Effector memory CD4-positive, alpha-beta T cell (primary cell): ENCODE measurements around the gene RBM20.
A peak's percentile ranks its signal among the peaks of the same experiment; 100 is the strongest.

Experiments used
- DNase-seq, 3 donors: peaks; one replicate each; pipeline ENCODE4 v3.0.0-alpha.2; 2020
- H3K27ac ChIP-seq: 2 replicates; pipeline ENCODE4 v1.7.0; 2013; ENCODE audit warnings: mild to moderate bottlenecking, low read length, moderate library complexity; ENCODE audit not compliant: insufficient read depth, poor library complexity, severe bottlenecking
- H3K27me3 ChIP-seq: replicated peaks from 2 replicates; pipeline ENCODE4 v1.7.0; 2013; ENCODE audit warnings: mild to moderate bottlenecking, low read length; ENCODE audit not compliant: insufficient read depth, control insufficient read depth, poor library complexity, severe bottlenecking
- H3K36me3 ChIP-seq: 2 replicates; pipeline ENCODE4 v1.7.0; 2013; ENCODE audit warnings: mild to moderate bottlenecking, low read length, moderate library complexity; ENCODE audit not compliant: control insufficient read depth, insufficient read depth
- H3K4me1 ChIP-seq: 2 replicates; pipeline ENCODE4 v1.7.0; 2013; ENCODE audit warnings: low read length, mild to moderate bottlenecking; ENCODE audit not compliant: control insufficient read depth, insufficient read depth, poor library complexity, severe bottlenecking
- H3K4me3 ChIP-seq: 2 replicates; pipeline ENCODE4 v1.7.0; 2013; ENCODE audit warnings: low read length, low read depth, mild to moderate bottlenecking; ENCODE audit not compliant: insufficient read depth, poor library complexity, severe bottlenecking
- H3K9me3 ChIP-seq: 2 replicates; pipeline ENCODE4 v1.7.0; 2013; ENCODE audit warnings: mild to moderate bottlenecking, low read length, moderate library complexity; ENCODE audit not compliant: control insufficient read depth

RBM20 gene

DNA sequence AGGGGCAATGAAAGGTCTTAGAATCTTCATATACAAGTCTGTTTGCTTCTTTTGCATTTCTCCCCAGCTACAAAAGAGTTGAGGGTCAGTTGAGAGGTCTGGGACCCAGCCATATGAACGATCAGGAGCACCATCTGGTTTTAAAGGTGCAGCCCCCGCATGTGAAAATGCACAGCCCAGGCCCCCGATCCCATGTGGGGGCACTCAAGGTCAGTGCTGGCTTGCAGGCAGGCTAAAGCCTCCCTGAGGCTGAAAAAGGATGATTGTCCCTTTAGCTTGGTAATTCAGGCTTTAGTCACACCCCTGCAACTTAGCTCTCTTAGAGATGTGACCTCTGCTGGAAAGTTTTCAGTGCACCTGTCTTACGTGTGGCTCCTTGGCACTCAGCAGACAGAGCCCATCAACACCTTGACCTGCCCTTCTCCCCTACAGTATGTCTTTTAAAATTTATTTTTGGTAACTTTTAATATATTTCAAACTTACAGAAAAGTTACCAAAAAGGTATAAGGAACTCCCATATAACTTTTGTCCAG lies 147.5 kb downstream of the RBM20 start:
- no peaks in the 10 kb centered on the region for H3K4me1 ChIP-seq
- no peaks in the 10 kb centered on the region for H3K36me3 ChIP-seq
- H3K27me3 ChIP-seq: no peaks in the 10 kb centered on the region
- no peak overlapping the region for H3K27ac ChIP-seq
- no peak for DNase-seq
- H3K4me3 ChIP-seq: no peak overlapping the region
- H3K9me3 ChIP-seq: no peaks in the 10 kb centered on the region

DNA sequence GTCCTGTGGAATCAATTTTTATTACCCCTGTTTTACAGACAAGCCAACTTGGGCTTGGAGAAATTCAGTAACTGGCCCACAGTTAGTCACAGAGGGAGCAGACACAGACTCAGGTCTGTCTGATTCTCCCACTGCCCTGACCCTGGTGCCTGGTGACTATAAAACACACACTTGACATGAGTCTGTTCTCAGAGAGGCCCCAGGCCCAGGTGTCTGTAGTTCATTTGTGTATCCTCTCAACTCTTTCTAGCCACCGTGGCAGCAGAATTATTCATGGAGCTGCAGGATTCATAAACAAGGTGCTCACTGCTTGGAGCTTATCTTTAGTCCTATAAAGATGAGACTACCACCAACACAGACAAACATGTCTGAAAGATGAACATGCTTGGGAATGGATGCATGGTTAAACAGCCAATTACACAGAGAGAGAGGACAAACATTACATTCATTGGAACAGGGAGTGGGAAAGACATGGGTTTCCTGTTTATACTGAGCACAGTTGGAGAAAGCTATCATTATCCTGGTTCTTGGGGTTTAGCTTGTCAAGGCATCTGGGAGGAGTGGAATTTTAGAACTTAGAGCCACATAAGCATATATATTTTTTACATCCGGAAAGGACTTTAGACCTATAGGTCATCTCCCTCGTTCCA lies 148.5 kb downstream of the RBM20 start:
- H3K36me3 ChIP-seq: no peaks in the 10 kb centered on the region
- no peaks in the 10 kb centered on the region for H3K9me3 ChIP-seq
- H3K27ac ChIP-seq: no peak overlapping the region
- DNase-seq: no peak
- no peak overlapping the region for H3K4me3 ChIP-seq
- H3K27me3 ChIP-seq: no peaks in the 10 kb centered on the region
- no peaks in the 10 kb centered on the region for H3K4me1 ChIP-seq

DNA sequence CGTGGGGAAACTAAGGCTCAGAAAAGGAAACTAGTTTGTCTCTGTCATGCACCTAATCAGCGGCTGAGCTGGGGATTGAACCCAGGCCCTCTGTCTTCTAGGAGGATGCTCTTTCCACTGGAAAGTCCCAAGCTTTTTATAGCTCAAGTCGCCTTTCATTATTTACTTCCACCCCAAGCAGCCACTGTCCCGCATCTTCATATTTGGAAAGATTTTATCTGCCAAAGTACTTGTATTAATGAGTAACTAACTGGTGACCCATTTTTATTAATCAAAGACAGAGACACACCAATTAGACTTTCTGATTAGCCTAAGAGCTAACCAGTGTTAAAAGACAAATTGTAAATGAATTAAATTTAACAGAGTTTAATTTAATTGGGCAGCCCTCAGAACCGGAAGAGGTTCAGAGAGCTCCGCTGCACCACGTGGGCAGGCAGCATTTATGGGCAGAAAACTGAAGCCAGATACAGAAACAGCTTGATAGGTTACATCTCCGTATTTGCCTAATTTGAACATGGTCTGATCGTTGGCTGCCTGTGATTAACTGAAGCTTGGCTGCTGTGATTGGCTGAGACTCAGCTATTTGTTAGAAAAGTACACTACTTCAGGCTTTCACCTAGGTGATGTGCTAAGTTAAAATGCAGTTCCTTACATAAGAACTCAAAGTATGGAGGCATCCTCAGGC lies 149.1 kb downstream of the RBM20 start:
- Histone ChIP-seq H3K9me3 (no peaks in the 10 kb centered on the region), H3K27ac (no peak overlapping the region), H3K27me3 (no peaks in the 10 kb centered on the region), H3K36me3 (no peaks in the 10 kb centered on the region), H3K4me3 (no peak overlapping the region), H3K4me1 (no peaks in the 10 kb centered on the region)
- DNase-seq: no peak

DNA sequence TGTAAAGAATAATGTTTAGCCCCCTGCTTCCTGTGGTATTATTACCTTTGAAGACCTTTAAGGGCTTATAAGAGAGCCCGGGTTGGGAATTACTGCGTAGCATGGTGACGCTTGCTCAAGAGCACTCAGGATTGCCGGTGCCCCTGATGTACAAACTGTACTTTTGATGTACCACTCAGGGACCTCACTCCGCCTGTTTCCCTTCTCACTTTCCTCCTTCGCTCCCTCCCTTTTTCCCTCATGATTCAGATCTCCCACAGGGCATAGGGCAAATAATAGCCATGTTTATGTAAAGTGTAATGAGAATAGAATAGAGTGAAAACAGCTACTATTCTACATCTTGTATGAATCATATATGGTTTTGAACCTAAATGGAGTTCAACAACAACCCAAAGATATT lies 149.8 kb downstream of the RBM20 start:
- Histone ChIP-seq H3K4me1 (no peaks in the 10 kb centered on the region), H3K9me3 (no peaks in the 10 kb centered on the region), H3K4me3 (no peak overlapping the region), H3K27ac (no peak overlapping the region), H3K27me3 (no peaks in the 10 kb centered on the region), H3K36me3 (no peaks in the 10 kb centered on the region)
- no peak for DNase-seq

DNA sequence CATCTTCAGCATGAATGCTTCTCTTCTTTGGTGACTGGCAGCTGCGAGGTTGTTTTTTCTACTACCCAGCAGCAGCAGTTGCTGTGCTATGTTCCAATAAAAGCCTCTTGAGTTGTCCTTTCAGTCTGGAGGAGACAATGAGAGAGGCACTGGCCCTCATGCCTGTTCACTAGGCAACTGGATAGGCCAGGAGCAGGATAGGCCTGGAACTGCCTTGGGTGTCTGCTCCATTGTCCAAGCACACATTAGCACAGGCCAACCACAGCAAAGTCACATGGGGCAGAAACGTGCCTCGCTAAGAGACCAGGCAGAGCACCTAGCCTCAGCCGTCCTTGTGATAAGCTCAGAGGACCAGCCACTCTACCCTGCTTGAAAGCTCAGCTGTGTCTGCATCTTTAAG lies 150.7 kb downstream of the RBM20 start:
- H3K27ac ChIP-seq: no peak overlapping the region

DNA sequence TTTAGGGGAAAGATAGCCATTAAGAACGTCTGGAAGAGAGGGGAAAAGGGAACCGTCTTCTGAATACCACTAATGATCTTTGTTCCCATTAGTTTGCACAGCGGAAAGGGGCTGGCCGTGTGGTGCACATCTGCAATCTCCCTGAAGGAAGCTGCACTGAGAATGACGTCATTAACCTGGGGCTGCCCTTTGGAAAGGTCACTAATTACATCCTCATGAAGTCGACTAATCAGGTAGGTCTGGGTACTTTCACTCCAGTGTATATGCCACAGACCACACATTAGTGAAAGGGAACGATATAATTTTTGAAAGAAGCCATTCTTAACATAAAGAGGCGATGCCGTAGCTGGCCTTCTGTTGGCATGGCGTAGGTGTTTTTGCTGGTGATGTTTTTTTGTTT lies 153.3 kb downstream of the RBM20 start:
- DNase-seq: no peak
- H3K9me3 ChIP-seq: no peaks in the 10 kb centered on the region
- H3K4me1 ChIP-seq: peaks cover 2% of the 10 kb centered on the region
- no peaks in the 10 kb centered on the region for H3K27me3 ChIP-seq
- H3K4me3 ChIP-seq: no peak overlapping the region
- no peak overlapping the region for H3K27ac ChIP-seq
- H3K36me3 ChIP-seq: no peaks in the 10 kb centered on the region

More for the DNA sequence above, 150.7 kb downstream of the RBM20 start:
- Histone ChIP-seq H3K27me3 (no peaks in the 10 kb centered on the region), H3K9me3 (no peaks in the 10 kb centered on the region), H3K4me3 (no peak overlapping the region), H3K36me3 (no peaks in the 10 kb centered on the region), H3K4me1 (no peaks in the 10 kb centered on the region)
- no peak for DNase-seq

DNA sequence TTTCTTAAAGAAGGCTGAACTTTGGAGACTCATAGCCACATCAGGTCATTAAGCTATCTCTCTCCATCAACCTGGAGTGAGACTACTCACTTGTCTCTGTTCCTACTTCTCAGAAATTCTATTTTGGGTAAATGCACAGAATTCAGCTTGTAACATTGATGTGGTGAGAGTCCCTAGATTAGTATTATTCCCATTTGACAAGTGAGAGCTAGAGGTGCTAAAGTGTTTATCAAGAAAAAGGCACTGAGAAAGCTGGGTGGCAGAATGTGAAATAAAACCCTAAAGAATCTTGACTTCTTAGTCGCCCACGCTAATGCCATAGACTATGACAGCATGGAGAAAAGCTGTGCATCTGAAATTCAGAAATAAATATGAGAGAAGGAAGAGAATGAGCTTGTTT lies 154.2 kb downstream of the RBM20 start:
- Histone ChIP-seq H3K4me3 (no peak overlapping the region), H3K27ac (no peak overlapping the region), H3K9me3 (no peaks in the 10 kb centered on the region), H3K27me3 (no peaks in the 10 kb centered on the region), H3K36me3 (no peaks in the 10 kb centered on the region), H3K4me1 (peaks cover 9% of the 10 kb centered on the region)
- no peak for DNase-seq

DNA sequence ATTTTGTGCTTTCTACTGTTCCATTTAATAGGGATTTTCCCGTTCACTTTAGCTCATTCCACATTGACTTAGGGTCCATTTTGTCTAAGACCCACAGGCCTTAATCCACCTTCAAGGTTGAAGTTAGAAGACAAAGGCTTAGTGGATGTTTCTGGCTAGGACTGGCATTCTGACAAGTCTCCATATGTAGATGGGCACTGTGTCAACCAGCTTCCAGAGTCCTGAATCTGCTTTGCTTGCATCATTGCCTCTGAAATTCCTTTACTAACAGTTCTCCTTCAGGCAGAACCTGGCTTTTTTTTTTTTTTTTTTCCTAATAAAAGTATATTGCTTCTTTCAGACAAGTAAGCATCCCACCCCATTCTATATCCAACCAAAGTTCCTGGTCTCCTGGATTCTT lies 158.0 kb downstream of the RBM20 start:
- no peak for DNase-seq
- Histone ChIP-seq H3K4me3 (no peak overlapping the region), H3K9me3 (no peaks in the 10 kb centered on the region), H3K27me3 (no peaks in the 10 kb centered on the region), H3K27ac (peak overlapping the region; percentile 25), H3K36me3 (no peaks in the 10 kb centered on the region), H3K4me1 (peaks cover 26% of the 10 kb centered on the region)

DNA sequence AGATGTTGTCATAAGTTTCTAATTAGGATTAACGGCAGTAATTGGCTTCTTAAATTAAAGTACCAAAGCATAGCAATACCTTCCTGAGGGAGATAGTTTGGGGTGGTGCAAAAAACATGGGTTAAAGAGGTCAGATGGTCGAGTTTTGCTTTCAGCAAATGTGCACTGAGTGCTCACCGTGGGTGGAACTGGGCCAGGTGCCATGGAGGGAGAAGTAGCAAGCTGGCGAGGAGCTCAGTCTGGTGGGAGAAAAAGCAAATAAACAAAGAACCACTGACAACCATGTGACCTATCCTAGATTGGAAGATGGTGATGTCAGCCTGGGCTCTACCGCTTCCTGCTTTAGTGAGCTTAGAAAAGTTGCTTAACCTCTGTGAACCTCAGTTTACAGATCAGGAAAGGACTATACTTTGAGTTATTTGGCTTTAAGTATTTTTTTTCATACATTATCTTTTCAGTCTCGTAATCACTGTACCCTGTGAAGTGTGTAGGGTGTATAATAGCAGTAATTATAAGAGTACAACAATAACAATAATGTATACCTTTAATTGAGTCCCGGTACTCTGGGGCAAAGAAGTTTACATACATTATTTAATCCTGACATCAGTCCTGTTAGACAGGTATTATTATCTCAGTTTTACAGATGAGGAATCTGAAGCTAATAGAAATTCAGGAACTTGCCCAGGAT lies 158.6 kb downstream of the RBM20 start:
- H3K4me3 ChIP-seq: no peak overlapping the region
- peaks cover 26% of the 10 kb centered on the region for H3K4me1 ChIP-seq
- no peaks in the 10 kb centered on the region for H3K9me3 ChIP-seq
- peak in 2 of 3 donors; percentile 19 to 47 for DNase-seq
- H3K36me3 ChIP-seq: no peaks in the 10 kb centered on the region
- H3K27ac ChIP-seq: peak overlapping the region; percentile 34
- H3K27me3 ChIP-seq: no peaks in the 10 kb centered on the region

DNA sequence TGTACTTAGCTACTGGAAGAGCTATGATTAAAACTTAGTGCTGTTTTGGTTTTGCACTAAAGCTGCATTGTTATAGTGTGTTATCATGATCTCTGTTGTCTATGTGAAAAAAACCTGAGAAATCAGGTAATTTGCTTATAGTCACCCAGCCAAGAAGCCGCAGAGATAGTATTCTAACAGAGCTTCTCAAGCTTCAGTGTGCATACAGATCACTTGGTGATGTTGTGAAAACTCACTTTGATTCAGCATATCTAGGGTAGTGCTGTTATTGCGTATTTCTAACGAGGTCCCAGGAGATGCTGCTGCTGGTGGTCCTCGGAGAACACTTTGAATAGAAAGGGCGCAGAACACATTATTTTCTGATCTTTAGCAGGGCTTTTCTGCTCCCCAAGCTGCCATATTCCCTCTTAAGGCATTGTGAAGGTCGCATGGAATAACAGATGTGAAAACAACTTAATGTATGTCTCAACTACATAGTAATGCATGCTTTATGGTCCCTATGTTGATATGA lies 159.2 kb downstream of the RBM20 start:
- no peaks in the 10 kb centered on the region for H3K27me3 ChIP-seq
- H3K4me3 ChIP-seq: no peak overlapping the region
- no peak for DNase-seq
- peaks cover 26% of the 10 kb centered on the region for H3K4me1 ChIP-seq
- no peaks in the 10 kb centered on the region for H3K36me3 ChIP-seq
- H3K27ac ChIP-seq: peak overlapping the region; percentile 34
- H3K9me3 ChIP-seq: no peaks in the 10 kb centered on the region
